GM12891 (cell line): ENCODE data around the gene STXBP4.

ENCODE experiments used
- PAX5 ChIP-seq: IDR thresholded peaks from 2 replicates; pipeline ENCODE4 v1.6.1; 2011; ENCODE audit warnings: low read length, moderate library complexity, mild to moderate bottlenecking; ENCODE audit not compliant: insufficient read depth, severe bottlenecking
- POLR2A ChIP-seq: IDR thresholded peaks from 2 replicates; pipeline ENCODE4 v1.6.1; 2011; ENCODE audit warnings: low read depth, low read length, control low read depth
- POLR2AphosphoS5 ChIP-seq: IDR thresholded peaks from 2 replicates; pipeline ENCODE4 v1.6.1; 2011; ENCODE audit warnings: low read depth, low read length, control low read depth
- SPI1 ChIP-seq: IDR thresholded peaks from 2 replicates; pipeline ENCODE4 v1.6.1; 2011; ENCODE audit warnings: low read depth, low read length, control low read depth
- TAF1 ChIP-seq: IDR thresholded peaks from 2 replicates; pipeline ENCODE4 v1.6.1; 2011; ENCODE audit warnings: low read depth, low read length, control low read depth

GRCh38 chr17:55093353-55093752 is 124.8 kb downstream of the STXBP4 start:
- TF ChIP-seq POLR2A (no peak), POLR2AphosphoS5 (no peak), SPI1 (no peak), TAF1 (no peak), PAX5 (no peak)
